Measurements from ENCODE around the gene WSB1.
A peak's percentile ranks its signal among the peaks of the same experiment; 100 is the strongest.

Gene WSB1

GRCh38 chr17:27340575-27340974 lies 46.7 kb downstream of the WSB1 start:
- no peaks in the 10 kb centered on the region for H3K27me3 ChIP-seq
- no peak overlapping the region for H3K27ac ChIP-seq
- intact Hi-C loops (cut with DNase I; ENCODE audit: low total_unique reads), result no loop called here
- no peaks in the 10 kb centered on the region for H3K9me3 ChIP-seq
- peaks cover 0 to 7% (median 1%) of the 10 kb centered on the region in 4 donors for H3K4me1 ChIP-seq
- no peak for TF ChIP-seq CTCF (IDR thresholded peaks at IDR 0.05)
- DNase-seq, result peak in 1 of 2 donors; percentile 34
- no peaks in the 10 kb centered on the region for H3K36me3 ChIP-seq
- no peak overlapping the region for H3K4me3 ChIP-seq

- H3K27ac ChIP-seq, result no peak overlapping the region
- no peaks in the 10 kb centered on the region for H3K36me3 ChIP-seq
- no peaks in the 10 kb centered on the region for H3K27me3 ChIP-seq
- no peak overlapping the region for H3K4me3 ChIP-seq
- intact Hi-C loops (cut with DNase I; ENCODE audit: low total_unique reads), result no loop called here
- TF ChIP-seq CTCF (IDR thresholded peaks at IDR 0.05), result no peak
- H3K4me1 ChIP-seq, result peaks cover 0 to 7% (median 1%) of the 10 kb centered on the region in 4 donors
- no peaks in the 10 kb centered on the region for H3K9me3 ChIP-seq
- no peak for DNase-seq
Observed at GRCh38 chr17:27341041-27341471, 47.1 kb downstream of the WSB1 start.

- H3K4me3 ChIP-seq, result no peak overlapping the region
- DNase-seq, result no peak
- TF ChIP-seq CTCF (IDR thresholded peaks at IDR 0.05), result no peak
- H3K27me3 ChIP-seq, result no peaks in the 10 kb centered on the region
- H3K36me3 ChIP-seq, result no peaks in the 10 kb centered on the region
- no peak overlapping the region for H3K27ac ChIP-seq
- intact Hi-C loops (cut with DNase I; ENCODE audit: low total_unique reads), result no loop called here
- no peaks in the 10 kb centered on the region for H3K9me3 ChIP-seq
- H3K4me1 ChIP-seq, result peaks cover 0 to 7% (median 1%) of the 10 kb centered on the region in 4 donors
Observed at GRCh38 chr17:27342059-27342458, 48.1 kb downstream of the WSB1 start.

GRCh38 chr17:27343294-27343693 lies 49.4 kb downstream of the WSB1 start:
- Histone ChIP-seq H3K4me3 (no peak overlapping the region), H3K9me3 (no peaks in the 10 kb centered on the region), H3K27me3 (no peaks in the 10 kb centered on the region), H3K36me3 (no peaks in the 10 kb centered on the region), H3K4me1 (peaks cover 0 to 8% (median 1%) of the 10 kb centered on the region in 4 donors), H3K27ac (no peak overlapping the region)
- intact Hi-C loops (cut with DNase I; ENCODE audit: low total_unique reads), result no loop called here
- DNase-seq, result no peak
- TF ChIP-seq CTCF (IDR thresholded peaks at IDR 0.05), result no peak

GRCh38 chr17:27343977-27344607 lies 50.2 kb downstream of the WSB1 start:
- no peak overlapping the region for H3K4me3 ChIP-seq
- TF ChIP-seq CTCF (IDR thresholded peaks at IDR 0.05), result no peak
- H3K27me3 ChIP-seq, result no peaks in the 10 kb centered on the region
- no peaks in the 10 kb centered on the region for H3K36me3 ChIP-seq
- no peak for DNase-seq
- H3K4me1 ChIP-seq, result peaks cover 0 to 13% (median 3%) of the 10 kb centered on the region in 4 donors
- H3K9me3 ChIP-seq, result no peaks in the 10 kb centered on the region
- intact Hi-C loops (cut with DNase I; ENCODE audit: low total_unique reads), result no loop called here
- no peak overlapping the region for H3K27ac ChIP-seq

Measured in tibial artery (tissue), 4 donors.